Measurements from ENCODE around the gene IFT122. TPM values are rescaled to one million over a fixed set of nuclear protein-coding genes. Genes with fewer than 3 reads are reported as not detected.
"Not testable (repeated sequence)": the region's sequence is repeated elsewhere in the genome, so short reads cannot be mapped to it uniquely, and the experiment has no call there.

Gene IFT122
- total and polyA plus RNA-seq, 7 donors = 4.2 to 21.4 (median 15.8) TPM

DNA sequence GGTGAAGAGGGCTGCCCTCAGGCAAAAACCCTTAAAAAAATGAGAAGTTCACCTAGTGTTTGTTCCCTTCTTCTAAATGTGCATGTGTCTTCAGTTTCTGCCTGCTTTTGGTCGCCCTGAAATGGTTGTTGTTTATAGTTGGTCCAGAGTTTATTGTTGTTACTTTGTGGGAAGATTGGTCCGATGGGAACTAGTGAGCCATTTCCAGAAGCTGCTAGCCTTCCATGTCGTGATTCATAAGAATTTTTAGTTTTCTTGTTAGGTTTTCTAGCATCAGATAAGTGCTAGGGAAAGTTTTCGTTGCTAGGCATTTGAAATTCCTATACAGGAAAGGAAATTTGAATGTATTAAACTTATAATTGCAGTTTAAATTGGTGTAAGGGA lies 33.7 kb downstream of the IFT122 start:
- TF ChIP-seq, protein P1, sequence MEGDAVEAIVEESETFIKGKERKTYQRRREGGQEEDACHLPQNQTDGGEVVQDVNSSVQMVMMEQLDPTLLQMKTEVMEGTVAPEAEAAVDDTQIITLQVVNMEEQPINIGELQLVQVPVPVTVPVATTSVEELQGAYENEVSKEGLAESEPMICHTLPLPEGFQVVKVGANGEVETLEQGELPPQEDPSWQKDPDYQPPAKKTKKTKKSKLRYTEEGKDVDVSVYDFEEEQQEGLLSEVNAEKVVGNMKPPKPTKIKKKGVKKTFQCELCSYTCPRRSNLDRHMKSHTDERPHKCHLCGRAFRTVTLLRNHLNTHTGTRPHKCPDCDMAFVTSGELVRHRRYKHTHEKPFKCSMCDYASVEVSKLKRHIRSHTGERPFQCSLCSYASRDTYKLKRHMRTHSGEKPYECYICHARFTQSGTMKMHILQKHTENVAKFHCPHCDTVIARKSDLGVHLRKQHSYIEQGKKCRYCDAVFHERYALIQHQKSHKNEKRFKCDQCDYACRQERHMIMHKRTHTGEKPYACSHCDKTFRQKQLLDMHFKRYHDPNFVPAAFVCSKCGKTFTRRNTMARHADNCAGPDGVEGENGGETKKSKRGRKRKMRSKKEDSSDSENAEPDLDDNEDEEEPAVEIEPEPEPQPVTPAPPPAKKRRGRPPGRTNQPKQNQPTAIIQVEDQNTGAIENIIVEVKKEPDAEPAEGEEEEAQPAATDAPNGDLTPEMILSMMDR (IDR thresholded peaks at IDR 0.05) = no peak
- TF ChIP-seq POLR2AphosphoS5 (IDR thresholded peaks at IDR 0.05) (no peak), EP300 (IDR thresholded peaks at IDR 0.05) (no peak), POLR2A (IDR thresholded peaks at IDR 0.05) (no peak)
- H3K27me3 ChIP-seq = no peaks in the 10 kb centered on the region
- H3K27ac ChIP-seq = no peak overlapping the region
- peaks cover 0 to 73% (median 19%) of the 10 kb centered on the region in 4 donors for H3K36me3 ChIP-seq
- no peak overlapping the region for H3K4me3 ChIP-seq
- no peaks in the 10 kb centered on the region for H3K9me3 ChIP-seq
- DNase-seq = no peak
- 86 to 88% methylated on average over 4 of the region's 4 CpGs for WGBS, 2 donors
- no peaks in the 10 kb centered on the region for H3K4me1 ChIP-seq
- intact Hi-C loops (cut with DNase I) = no loop called here

DNA sequence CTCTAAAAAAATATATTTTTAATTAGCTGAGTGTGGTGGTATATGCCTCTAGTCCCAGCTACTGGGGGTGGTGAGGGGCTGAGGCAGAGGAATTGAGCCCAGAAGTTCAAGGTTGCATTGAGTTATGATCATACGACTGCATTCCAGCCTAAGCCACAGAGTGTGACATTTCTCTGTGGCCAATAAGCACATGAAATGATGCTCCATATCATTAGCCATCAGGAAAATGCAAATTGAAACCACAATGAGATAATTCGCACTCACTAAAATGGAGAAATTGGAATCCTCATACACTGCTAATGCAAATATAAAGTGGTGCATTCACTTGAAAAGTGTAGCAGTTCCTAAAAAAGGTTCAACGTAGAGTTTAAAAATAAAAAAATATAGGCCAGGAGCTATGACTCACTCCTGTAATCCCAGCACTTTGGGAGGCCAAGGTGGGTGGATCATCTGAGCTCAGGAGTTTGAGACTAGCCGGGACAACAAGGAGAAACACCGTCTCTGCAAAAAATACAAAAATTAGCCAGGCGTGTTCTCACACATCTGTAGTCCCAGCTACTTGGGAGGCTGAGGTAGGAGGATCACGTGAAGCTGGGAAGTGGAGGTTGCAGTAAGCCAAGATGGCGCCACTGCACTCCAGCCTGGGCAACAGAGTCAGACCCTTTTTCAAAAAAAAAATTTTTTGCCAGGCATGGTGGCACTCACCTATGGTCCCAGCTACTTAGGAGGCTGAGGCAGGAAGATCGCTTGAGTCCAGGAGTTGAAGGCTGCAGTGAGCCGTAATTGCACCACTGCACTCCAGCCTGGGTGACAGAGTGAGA lies 35.2 kb downstream of the IFT122 start:
- Histone ChIP-seq H3K9me3 (no peaks in the 10 kb centered on the region), H3K27me3 (no peaks in the 10 kb centered on the region), H3K27ac (no peak overlapping the region), H3K36me3 (peaks cover 5 to 74% (median 29%) of the 10 kb centered on the region in 4 donors), H3K4me1 (no peaks in the 10 kb centered on the region), H3K4me3 (no peak overlapping the region)
- DNase-seq = no peak
- intact Hi-C loops (cut with DNase I) = no loop called here
- TF ChIP-seq, protein P1 (IDR thresholded peaks at IDR 0.05) = no peak
- TF ChIP-seq POLR2AphosphoS5 (IDR thresholded peaks at IDR 0.05) (no peak), EP300 (IDR thresholded peaks at IDR 0.05) (no peak), POLR2A (IDR thresholded peaks at IDR 0.05) (no peak)
- WGBS, 2 donors = 95 to 96% methylated on average over 10 of the region's 10 CpGs

DNA sequence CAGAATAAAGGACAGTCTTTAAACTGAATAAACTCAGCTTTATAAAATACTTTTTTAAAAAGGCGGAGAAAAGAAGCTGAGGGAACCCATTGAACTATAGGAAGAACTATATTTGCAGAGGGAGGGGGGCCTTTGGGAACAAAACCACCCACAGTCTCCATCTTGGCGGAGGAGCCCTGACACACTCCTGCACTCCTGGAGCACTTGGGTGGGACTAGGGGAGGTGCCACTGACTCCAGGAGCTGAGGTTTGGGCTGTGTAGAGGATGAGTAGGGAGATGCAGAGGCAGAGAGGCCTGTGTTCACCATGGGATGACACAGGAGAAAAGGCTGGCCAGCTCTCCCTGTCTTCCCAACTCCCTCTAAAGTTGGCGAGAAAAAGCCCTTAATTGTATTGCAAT lies 35.8 kb downstream of the IFT122 start:
- DNase-seq = no peak
- Histone ChIP-seq H3K27me3 (no peaks in the 10 kb centered on the region), H3K9me3 (no peaks in the 10 kb centered on the region), H3K27ac (no peak overlapping the region), H3K36me3 (peaks cover 5 to 77% (median 31%) of the 10 kb centered on the region in 4 donors), H3K4me1 (no peaks in the 10 kb centered on the region), H3K4me3 (no peak overlapping the region)
- intact Hi-C loops (cut with DNase I) = no loop called here
- 96 to 99% methylated on average over 3 of the region's 3 CpGs for WGBS, 2 donors
- TF ChIP-seq, protein P1 (IDR thresholded peaks at IDR 0.05) = no peak
- no peak for TF ChIP-seq POLR2A (IDR thresholded peaks at IDR 0.05)
- TF ChIP-seq POLR2AphosphoS5 (IDR thresholded peaks at IDR 0.05) = no peak
- no peak for TF ChIP-seq EP300 (IDR thresholded peaks at IDR 0.05)

DNA sequence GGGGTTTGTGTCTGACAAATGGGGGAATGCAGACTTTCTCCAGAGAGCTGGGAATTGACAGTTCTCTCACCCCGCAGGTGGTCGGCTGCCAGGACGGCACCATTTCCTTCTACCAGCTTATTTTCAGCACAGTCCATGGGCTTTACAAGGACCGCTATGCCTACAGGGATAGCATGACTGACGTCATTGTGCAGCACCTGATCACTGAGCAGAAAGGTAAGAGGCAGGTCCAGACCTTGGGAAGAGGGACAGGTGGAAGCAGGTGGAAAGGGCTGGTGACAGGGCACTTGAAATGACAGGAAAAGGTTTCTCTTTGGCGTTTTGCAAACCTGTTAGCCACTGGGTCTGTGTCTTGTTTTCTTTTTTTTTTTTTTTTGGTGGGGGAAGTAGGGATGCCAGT lies 36.6 kb downstream of the IFT122 start:
- WGBS, 2 donors = 92 to 95% methylated on average over 6 of the region's 6 CpGs
- H3K4me3 ChIP-seq = no peak overlapping the region
- peaks cover 5 to 71% (median 30%) of the 10 kb centered on the region in 4 donors for H3K36me3 ChIP-seq
- no peak overlapping the region for H3K27ac ChIP-seq
- H3K9me3 ChIP-seq = no peaks in the 10 kb centered on the region
- no peak for DNase-seq
- H3K4me1 ChIP-seq = peaks cover 0 to 6% (median 1%) of the 10 kb centered on the region in 4 donors
- intact Hi-C loops (cut with DNase I) = no loop called here
- TF ChIP-seq, protein P1 (IDR thresholded peaks at IDR 0.05) = no peak
- TF ChIP-seq POLR2AphosphoS5 (IDR thresholded peaks at IDR 0.05) = no peak
- no peak for TF ChIP-seq EP300 (IDR thresholded peaks at IDR 0.05)
- no peak for TF ChIP-seq POLR2A (IDR thresholded peaks at IDR 0.05)
- H3K27me3 ChIP-seq = no peaks in the 10 kb centered on the region

DNA sequence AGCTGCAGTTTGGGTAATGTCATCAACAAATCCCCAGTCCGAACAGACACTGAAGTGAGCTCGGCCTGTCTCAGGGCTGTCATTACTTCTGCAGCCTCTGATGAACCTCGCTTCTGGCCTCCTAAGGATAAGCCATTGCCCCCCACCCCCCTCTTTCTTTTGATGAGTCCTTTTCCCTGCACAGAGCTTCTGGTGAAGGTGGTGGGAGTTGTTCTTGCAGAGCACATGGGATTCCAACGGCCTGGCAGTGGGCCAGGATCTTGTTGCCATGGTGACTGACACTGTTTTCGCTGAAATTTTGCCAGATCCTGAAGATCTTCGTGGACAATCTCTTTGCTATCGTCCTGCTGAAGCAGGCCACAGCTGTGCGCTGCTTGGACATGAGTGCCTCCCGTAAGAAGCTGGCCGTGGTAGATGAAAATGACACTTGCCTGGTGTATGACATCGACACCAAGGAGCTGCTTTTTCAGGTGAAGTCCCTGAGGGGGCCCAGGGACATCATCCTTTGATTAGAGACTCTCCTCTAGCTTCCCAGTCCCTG lies 41.3 kb downstream of the IFT122 start:
- DNase-seq; intact Hi-C loops (cut with DNase I); H3K4me3 ChIP-seq; H3K9me3 ChIP-seq; H3K27me3 ChIP-seq: not testable (repeated sequence)
- Histone ChIP-seq H3K27ac (peak overlapping the region in 1 of 4 donors; percentile 56), H3K4me1 (peaks cover 0 to 14% (median 2%) of the 10 kb centered on the region in 4 donors), H3K36me3 (peaks cover 5 to 85% (median 37%) of the 10 kb centered on the region in 4 donors)
- 76 to 77% methylated on average over 8 of the region's 11 CpGs for WGBS, 2 donors
